Panc1 (cell line): ENCODE results near the gene BRF1. TPM values are rescaled to one million over a fixed set of nuclear protein-coding genes. Genes with fewer than 3 reads are reported as not detected.

ENCODE experiments used
- ATAC-seq: fragments of 200-7000 bp; cut with Tn5 transposase; 2 replicates; pipeline ENCODE4 v1.9.1; 2020; ENCODE audit warnings: mild to moderate bottlenecking, moderate library complexity
- BruUV-seq: library from RNA; stranded (reverse); fragments of 400-500 nt; replicated peaks from 2 replicates; lab custom pipeline; 2021; lab: Mats Ljungman, UMichigan
- CTCF ChIA-PET: fragments of 300-600 bp; sonication (Branson Sonifier 250); formaldehyde crosslinking; loops from one replicate; lab custom pipeline; 2022; ENCODE audit warnings: antibody characterized with exemption; lab: Charles Lee
- POLR2A ChIA-PET: fragments of 300-600 bp; sonication (Branson Sonifier 250); formaldehyde crosslinking; loops from one replicate; lab custom pipeline; 2022; ENCODE audit warnings: antibody characterized with exemption; lab: Charles Lee
- DNase-seq: peaks from one replicate; pipeline ENCODE4 v3.0.0-alpha.2; 2010; ENCODE audit warnings: low read depth, low spot score
- H3K27ac ChIP-seq: 2 replicates; pipeline ENCODE4 v1.5.1; 2011; ENCODE audit warnings: mild to moderate bottlenecking, low read length, inconsistent platforms
- H3K27me3 ChIP-seq: fragments of 200-500 bp; sonication (Bioruptor generic); 2 replicates; pipeline ENCODE4 v1.6.0; 2014; ENCODE audit warnings: low read length, inconsistent platforms; ENCODE audit not compliant: control insufficient read depth, insufficient read depth
- H3K36me3 ChIP-seq: fragments of 200-500 bp; sonication (Bioruptor generic); 2 replicates; pipeline ENCODE4 v1.5.1; 2014; ENCODE audit warnings: inconsistent platforms, mild to moderate bottlenecking, low read length, moderate library complexity; ENCODE audit not compliant: control insufficient read depth, insufficient read depth
- H3K4me1 ChIP-seq: 2 replicates; pipeline ENCODE4 v1.5.1; 2011; ENCODE audit warnings: inconsistent platforms, mild to moderate bottlenecking, low read length, moderate library complexity; ENCODE audit not compliant: control insufficient read depth, insufficient read depth
- H3K4me3 ChIP-seq, 2 experiments: 2 replicates each; pipeline ENCODE4 v1.5.1; 2011 to 2012; ENCODE audit warnings: low read depth in 2 of 2, low read length in 2 of 2, mild to moderate bottlenecking in 2 of 2, inconsistent platforms in 1 of 2, moderate library complexity in 1 of 2
- H3K9me3 ChIP-seq: fragments of 200-500 bp; sonication (Bioruptor generic); 2 replicates; pipeline ENCODE4 v1.5.1; 2014; ENCODE audit warnings: low read depth, mild to moderate bottlenecking, inconsistent platforms, low read length, moderate library complexity; ENCODE audit not compliant: control insufficient read depth, insufficient read depth
- POLR2AphosphoS5 ChIP-seq: IDR thresholded peaks from 2 replicates; pipeline ENCODE4 v1.6.1; 2012; ENCODE audit warnings: mild to moderate bottlenecking, low read depth, low read length, moderate library complexity
- SIN3A ChIP-seq: IDR thresholded peaks from 2 replicates; pipeline ENCODE4 v1.6.1; 2012; ENCODE audit warnings: low read depth, mild to moderate bottlenecking, low read length, moderate library complexity, borderline replicate concordance; ENCODE audit not compliant: insufficient read depth
- TCF7L2 ChIP-seq: IDR thresholded peaks from 2 replicates; pipeline ENCODE4 v1.6.1; 2011; ENCODE audit warnings: mild to moderate bottlenecking, low read depth, low read length, inconsistent platforms
- in situ Hi-C: cut with HindIII; loops from 2 replicates; pipeline ENCODE4 v1.10.0; 2016; ENCODE audit warnings: low sequenced_read_pairs, low pct_unique_long_range_greater_than_20kb
- intact Hi-C: fragments of 100-400 bp; cut with micrococcal nuclease; formaldehyde crosslinking; loops from one replicate; pipeline ENCODE4 v1.10.0; 2022; ENCODE audit not compliant: unreplicated experiment
- total RNA-seq: library from RNA; stranded (reverse); gene quantifications from one replicate; pipeline ENCODE4 v1.2.1, GENCODE V29; 2021; ENCODE audit not compliant: unreplicated experiment
- TF ChIP-seq, protein P1 (sequence below): fragments of 450-650 bp; IDR thresholded peaks from 2 replicates; pipeline ENCODE4 v1.5.1; 2017; ENCODE audit warnings: mild to moderate bottlenecking
- TF ChIP-seq, protein P2 (sequence below), 2 experiments: IDR thresholded peaks; 2 replicates each; pipeline ENCODE4 v1.6.1; 2011 to 2012; ENCODE audit warnings: low read depth in 2 of 2, control low read depth in 1 of 2, low read length in 1 of 2, mild to moderate bottlenecking in 1 of 2, moderate library complexity in 1 of 2; ENCODE audit not compliant: insufficient read depth in 1 of 2

Gene BRF1
- total RNA-seq, 1 experiment from 2014 or later: 25.0 TPM

DNA sequence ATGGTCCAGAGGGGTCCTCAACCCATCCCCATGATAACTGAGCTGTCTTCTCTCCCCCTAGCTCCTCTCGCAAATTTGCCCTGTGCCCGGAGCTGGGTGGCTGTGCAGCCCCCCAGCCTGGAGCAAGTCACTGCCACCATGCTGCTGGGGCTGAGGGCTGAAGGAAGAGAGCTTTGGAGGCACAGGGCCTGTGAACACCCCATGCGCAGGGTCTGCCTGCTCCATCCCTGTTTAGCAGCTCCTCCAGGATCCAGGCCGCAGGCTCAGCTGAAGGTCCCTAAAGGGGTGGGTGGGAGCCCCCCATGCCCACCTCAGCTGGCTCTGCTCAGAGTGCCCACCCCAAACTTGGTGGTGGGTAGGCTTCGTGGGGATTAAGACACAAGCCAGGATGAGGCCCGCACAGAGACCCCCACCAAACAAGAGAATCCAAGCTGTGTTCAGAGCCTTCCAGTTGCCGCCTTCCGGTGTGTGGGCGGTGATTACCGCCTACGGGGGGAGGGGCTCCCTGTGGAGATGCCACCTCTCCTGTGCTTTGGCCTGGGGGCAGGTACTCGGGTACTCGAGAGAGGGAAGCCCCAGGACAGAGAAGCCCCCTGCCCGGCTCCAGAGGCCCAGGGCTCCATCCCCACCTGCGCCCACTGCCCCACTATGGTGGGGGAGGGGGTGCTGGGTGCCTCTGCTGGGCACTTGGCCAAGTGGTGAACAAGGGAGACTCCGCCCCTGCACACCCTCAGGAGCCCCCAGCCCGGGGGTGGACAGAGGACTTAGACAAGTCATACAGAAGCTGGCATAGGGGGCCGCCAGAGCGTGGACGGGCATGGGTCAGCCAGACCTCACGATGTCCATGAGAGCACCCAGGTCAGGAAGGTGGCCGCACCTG, 130.8 kb downstream of the BRF1 start:
- TF ChIP-seq SIN3A (no peak), TCF7L2 (no peak), POLR2AphosphoS5 (no peak)
- TF ChIP-seq, protein P1, sequence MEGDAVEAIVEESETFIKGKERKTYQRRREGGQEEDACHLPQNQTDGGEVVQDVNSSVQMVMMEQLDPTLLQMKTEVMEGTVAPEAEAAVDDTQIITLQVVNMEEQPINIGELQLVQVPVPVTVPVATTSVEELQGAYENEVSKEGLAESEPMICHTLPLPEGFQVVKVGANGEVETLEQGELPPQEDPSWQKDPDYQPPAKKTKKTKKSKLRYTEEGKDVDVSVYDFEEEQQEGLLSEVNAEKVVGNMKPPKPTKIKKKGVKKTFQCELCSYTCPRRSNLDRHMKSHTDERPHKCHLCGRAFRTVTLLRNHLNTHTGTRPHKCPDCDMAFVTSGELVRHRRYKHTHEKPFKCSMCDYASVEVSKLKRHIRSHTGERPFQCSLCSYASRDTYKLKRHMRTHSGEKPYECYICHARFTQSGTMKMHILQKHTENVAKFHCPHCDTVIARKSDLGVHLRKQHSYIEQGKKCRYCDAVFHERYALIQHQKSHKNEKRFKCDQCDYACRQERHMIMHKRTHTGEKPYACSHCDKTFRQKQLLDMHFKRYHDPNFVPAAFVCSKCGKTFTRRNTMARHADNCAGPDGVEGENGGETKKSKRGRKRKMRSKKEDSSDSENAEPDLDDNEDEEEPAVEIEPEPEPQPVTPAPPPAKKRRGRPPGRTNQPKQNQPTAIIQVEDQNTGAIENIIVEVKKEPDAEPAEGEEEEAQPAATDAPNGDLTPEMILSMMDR: no peak
- TF ChIP-seq, protein P2, sequence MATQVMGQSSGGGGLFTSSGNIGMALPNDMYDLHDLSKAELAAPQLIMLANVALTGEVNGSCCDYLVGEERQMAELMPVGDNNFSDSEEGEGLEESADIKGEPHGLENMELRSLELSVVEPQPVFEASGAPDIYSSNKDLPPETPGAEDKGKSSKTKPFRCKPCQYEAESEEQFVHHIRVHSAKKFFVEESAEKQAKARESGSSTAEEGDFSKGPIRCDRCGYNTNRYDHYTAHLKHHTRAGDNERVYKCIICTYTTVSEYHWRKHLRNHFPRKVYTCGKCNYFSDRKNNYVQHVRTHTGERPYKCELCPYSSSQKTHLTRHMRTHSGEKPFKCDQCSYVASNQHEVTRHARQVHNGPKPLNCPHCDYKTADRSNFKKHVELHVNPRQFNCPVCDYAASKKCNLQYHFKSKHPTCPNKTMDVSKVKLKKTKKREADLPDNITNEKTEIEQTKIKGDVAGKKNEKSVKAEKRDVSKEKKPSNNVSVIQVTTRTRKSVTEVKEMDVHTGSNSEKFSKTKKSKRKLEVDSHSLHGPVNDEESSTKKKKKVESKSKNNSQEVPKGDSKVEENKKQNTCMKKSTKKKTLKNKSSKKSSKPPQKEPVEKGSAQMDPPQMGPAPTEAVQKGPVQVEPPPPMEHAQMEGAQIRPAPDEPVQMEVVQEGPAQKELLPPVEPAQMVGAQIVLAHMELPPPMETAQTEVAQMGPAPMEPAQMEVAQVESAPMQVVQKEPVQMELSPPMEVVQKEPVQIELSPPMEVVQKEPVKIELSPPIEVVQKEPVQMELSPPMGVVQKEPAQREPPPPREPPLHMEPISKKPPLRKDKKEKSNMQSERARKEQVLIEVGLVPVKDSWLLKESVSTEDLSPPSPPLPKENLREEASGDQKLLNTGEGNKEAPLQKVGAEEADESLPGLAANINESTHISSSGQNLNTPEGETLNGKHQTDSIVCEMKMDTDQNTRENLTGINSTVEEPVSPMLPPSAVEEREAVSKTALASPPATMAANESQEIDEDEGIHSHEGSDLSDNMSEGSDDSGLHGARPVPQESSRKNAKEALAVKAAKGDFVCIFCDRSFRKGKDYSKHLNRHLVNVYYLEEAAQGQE (IDR thresholded peaks at IDR 0.05; ENCODE audit: insufficient read depth in 1 of 2, low read depth in 2 of 2, low read length in 1 of 2): no peak
- no TSS peak for BruUV-seq
- POLR2A ChIA-PET: no interaction called here
- no peak overlapping the region for H3K4me3 ChIP-seq
- in situ Hi-C loops: no loop called here
- peaks cover 40% of the 10 kb centered on the region for H3K4me1 ChIP-seq
- no peaks in the 10 kb centered on the region for H3K9me3 ChIP-seq
- ATAC-seq: no peak
- DNase-seq: no peak
- H3K27me3 ChIP-seq: no peaks in the 10 kb centered on the region
- intact Hi-C loops: loop anchor here (10.0 kb wide), 1 partner anchor 75 kb away; no protein-coding TSS in a partner anchor
- H3K27ac ChIP-seq: no peak overlapping the region
- H3K36me3 ChIP-seq: no peaks in the 10 kb centered on the region
- CTCF ChIA-PET: interaction anchor here (0.6 to 1.0 kb wide), 4 partner anchors 9 to 157 kb away, joined by 3 to 13 read pairs (median 8); partner anchors contain the start of gene NUDT14

DNA sequence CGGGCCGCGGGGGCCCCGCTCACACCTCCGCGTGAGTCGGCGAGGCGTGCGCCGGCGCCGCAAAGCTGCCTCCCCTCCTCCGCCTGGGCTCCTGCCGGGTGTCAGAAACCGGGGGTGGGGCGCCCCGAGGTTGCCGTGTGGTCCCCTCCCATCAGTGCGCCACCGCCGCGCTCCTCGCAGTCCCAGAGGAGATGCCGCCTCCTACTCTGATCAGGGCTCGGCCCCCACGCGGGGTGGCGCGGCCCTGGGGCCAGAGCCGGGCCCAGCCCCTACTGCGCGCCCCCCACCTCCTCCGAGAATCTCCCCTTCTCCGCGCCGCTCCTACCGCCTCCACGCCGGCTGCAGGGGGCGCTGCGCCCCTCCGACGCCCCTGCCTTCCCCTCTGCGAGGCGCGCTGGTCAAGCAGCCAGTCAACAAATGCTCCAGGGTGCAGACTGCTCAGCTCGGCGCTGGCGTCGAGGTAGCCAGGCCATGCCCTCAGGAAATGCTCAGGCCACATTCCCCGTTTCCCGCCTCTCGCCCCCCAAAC, 131.8 kb downstream of the BRF1 start:
- no TSS peak for BruUV-seq
- Histone ChIP-seq H3K27ac (no peak overlapping the region), H3K9me3 (no peaks in the 10 kb centered on the region), H3K4me1 (peaks cover 40% of the 10 kb centered on the region), H3K36me3 (no peaks in the 10 kb centered on the region), H3K4me3 (peak overlapping the region; percentile 15 to 28; a peak in 3 of 4 replicates), H3K27me3 (no peaks in the 10 kb centered on the region)
- ChIA-PET CTCF (no interaction called here), POLR2A (no interaction called here)
- no peak for TF ChIP-seq SIN3A
- TF ChIP-seq, protein P1: peak; percentile 72
- peak; percentile 22; the same call in 1 of the 2 replicates for TF ChIP-seq TCF7L2
- TF ChIP-seq, protein P2 (IDR thresholded peaks at IDR 0.05; ENCODE audit: insufficient read depth in 1 of 2, low read depth in 2 of 2, low read length in 1 of 2): no peak
- no peak for TF ChIP-seq POLR2AphosphoS5
- no peak for DNase-seq
- intact Hi-C loops: loop anchor here (10.0 kb wide), 1 partner anchor 74 kb away; no protein-coding TSS in a partner anchor
- peak; percentile 43 for ATAC-seq
- in situ Hi-C loops: no loop called here
